Measurements from ENCODE around the gene NPRL2. TPM values are rescaled to one million over a fixed set of nuclear protein-coding genes. Genes with fewer than 3 reads are reported as not detected.

The NPRL2 gene
- total RNA-seq, 1 donor from 2014 or later, result 16.4 TPM

- Histone ChIP-seq H3K9me3 (replicated peaks) (no peaks in the 10 kb centered on the region), H3K36me3 (no peaks in the 10 kb centered on the region), H3K27ac (replicated peaks) (no peak overlapping the region), H3K27me3 (ENCODE audit: low read depth) (no peaks in the 10 kb centered on the region), H3K4me3 (no peak overlapping the region), H3K4me1 (no peaks in the 10 kb centered on the region)
- TF ChIP-seq CTCF (IDR thresholded peaks at IDR 0.05; ENCODE audit: borderline replicate concordance), result no peak
- DNase-seq, result no peak
- intact Hi-C loops (cut with micrococcal nuclease), result no loop called here
These were observed 27.4 kb upstream of the NPRL2 start for GRCh38 chr3:50378024-50378423.

GRCh38 chr3:50375258-50375931, 24.8 kb upstream of the NPRL2 start:
- no peak for TF ChIP-seq CTCF (IDR thresholded peaks at IDR 0.05; ENCODE audit: borderline replicate concordance)
- Histone ChIP-seq H3K36me3 (no peaks in the 10 kb centered on the region), H3K4me1 (no peaks in the 10 kb centered on the region), H3K27ac (replicated peaks) (no peak overlapping the region), H3K27me3 (ENCODE audit: low read depth) (peaks cover 4% of the 10 kb centered on the region), H3K9me3 (replicated peaks) (no peaks in the 10 kb centered on the region), H3K4me3 (no peak overlapping the region)
- DNase-seq, result no peak
- intact Hi-C loops (cut with micrococcal nuclease), result no loop called here

GRCh38 chr3:50374363-50375257, 24.0 kb upstream of the NPRL2 start:
- Histone ChIP-seq H3K27me3 (ENCODE audit: low read depth) (peaks cover 4% of the 10 kb centered on the region), H3K27ac (replicated peaks) (no peak overlapping the region), H3K4me1 (no peaks in the 10 kb centered on the region), H3K9me3 (replicated peaks) (no peaks in the 10 kb centered on the region), H3K4me3 (no peak overlapping the region), H3K36me3 (no peaks in the 10 kb centered on the region)
- TF ChIP-seq CTCF (IDR thresholded peaks at IDR 0.05; ENCODE audit: borderline replicate concordance), result no peak
- intact Hi-C loops (cut with micrococcal nuclease), result no loop called here
- DNase-seq, result no peak

GRCh38 chr3:50373146-50374051, 22.8 kb upstream of the NPRL2 start:
- Histone ChIP-seq H3K27ac (replicated peaks) (no peak overlapping the region), H3K36me3 (no peaks in the 10 kb centered on the region), H3K9me3 (replicated peaks) (no peaks in the 10 kb centered on the region), H3K4me3 (no peak overlapping the region), H3K27me3 (ENCODE audit: low read depth) (peaks cover 4% of the 10 kb centered on the region), H3K4me1 (no peaks in the 10 kb centered on the region)
- TF ChIP-seq CTCF (IDR thresholded peaks at IDR 0.05; ENCODE audit: borderline replicate concordance), result no peak
- intact Hi-C loops (cut with micrococcal nuclease), result no loop called here
- DNase-seq, result no peak

- no peak for TF ChIP-seq CTCF (IDR thresholded peaks at IDR 0.05; ENCODE audit: borderline replicate concordance)
- no peak for DNase-seq
- Histone ChIP-seq H3K27me3 (ENCODE audit: low read depth) (peaks cover 4% of the 10 kb centered on the region), H3K9me3 (replicated peaks) (no peaks in the 10 kb centered on the region), H3K27ac (replicated peaks) (no peak overlapping the region), H3K36me3 (no peaks in the 10 kb centered on the region), H3K4me3 (no peak overlapping the region), H3K4me1 (no peaks in the 10 kb centered on the region)
- intact Hi-C loops (cut with micrococcal nuclease), result no loop called here
These were observed 21.8 kb upstream of the NPRL2 start for GRCh38 chr3:50372349-50372748.
